ENCODE results near the gene KIAA0040. TPM values are rescaled to one million over a fixed set of nuclear protein-coding genes. Genes with fewer than 3 reads are reported as not detected.
A peak's percentile ranks its signal among the peaks of the same experiment; 100 is the strongest.

KIAA0040 gene
- total and polyA plus RNA-seq, 2 experiments from 2014 or later, result 0.04 to 0.22 TPM

DNA sequence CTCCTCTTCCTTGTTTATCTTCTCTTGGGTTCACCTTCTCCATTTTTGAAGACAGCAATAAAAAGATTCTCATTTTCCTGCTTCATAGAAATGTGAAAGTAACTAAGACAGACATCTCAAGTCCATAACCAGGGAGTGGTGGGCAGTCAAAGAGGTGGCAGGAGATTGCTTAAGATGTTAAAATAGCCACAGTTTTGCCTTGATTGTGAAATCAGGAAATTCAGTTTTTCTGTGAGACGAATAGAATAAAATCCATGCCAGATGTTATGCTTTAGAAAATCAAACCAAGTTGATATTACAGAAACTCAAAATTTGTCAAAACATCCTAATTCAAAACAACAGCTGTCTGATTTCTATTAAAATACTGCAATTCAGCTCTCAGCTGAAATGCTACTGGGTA lies 67.7 kb downstream of the KIAA0040 start:
- no peak overlapping the region for H3K9ac ChIP-seq
- no peaks in the 10 kb centered on the region for H3K36me3 ChIP-seq (ENCODE audit: low read depth)
- H3K4me1 ChIP-seq (ENCODE audit: insufficient read depth), result peaks cover 12% of the 10 kb centered on the region
- in situ Hi-C loops (cut with MboI), result loop anchor here (25.0 kb wide), 1 partner anchor 363 kb away; no protein-coding TSS in a partner anchor
- H3K4me2 ChIP-seq (ENCODE audit: unreplicated experiment), result no peak overlapping the region
- 0% methylated on average over 1 of the region's 1 CpG for WGBS, 2 experiments (ENCODE audit: low coverage in 1 of 2, low lambda C conversion rate in 2 of 2, missing lambda C conversion rate in 2 of 2)
- H3K79me2 ChIP-seq (ENCODE audit: insufficient read depth), result no peaks in the 10 kb centered on the region
- no peaks in the 10 kb centered on the region for H3K9me2 ChIP-seq (ENCODE audit: insufficient read depth)
- DNase-seq, result no peak
- no peaks in the 10 kb centered on the region for H3K9me3 ChIP-seq (ENCODE audit: low read depth)
- no peaks in the 10 kb centered on the region for H4K20me1 ChIP-seq (ENCODE audit: insufficient read depth)
- TF ChIP-seq EZH2phosphoT487 (IDR thresholded peaks at IDR 0.05; ENCODE audit: insufficient read depth, low read depth) (no peak), EZH2 (IDR thresholded peaks at IDR 0.05; ENCODE audit: insufficient read depth, poor library complexity, severe bottlenecking) (no peak)
- 0 out of 2 replicates have a peak overlapping the region, but pooled peaks have one; percentile 12 for H2AFZ ChIP-seq
- H3K27ac ChIP-seq, result no peak overlapping the region
- no peak overlapping the region for H3K4me3 ChIP-seq
- no peaks in the 10 kb centered on the region for H3K27me3 ChIP-seq (replicated peaks; ENCODE audit: insufficient read depth)
- peaks cover 8% of the 10 kb centered on the region; the same call in 1 of the 2 replicates for H3F3A ChIP-seq (ENCODE audit: insufficient read depth)

DNA sequence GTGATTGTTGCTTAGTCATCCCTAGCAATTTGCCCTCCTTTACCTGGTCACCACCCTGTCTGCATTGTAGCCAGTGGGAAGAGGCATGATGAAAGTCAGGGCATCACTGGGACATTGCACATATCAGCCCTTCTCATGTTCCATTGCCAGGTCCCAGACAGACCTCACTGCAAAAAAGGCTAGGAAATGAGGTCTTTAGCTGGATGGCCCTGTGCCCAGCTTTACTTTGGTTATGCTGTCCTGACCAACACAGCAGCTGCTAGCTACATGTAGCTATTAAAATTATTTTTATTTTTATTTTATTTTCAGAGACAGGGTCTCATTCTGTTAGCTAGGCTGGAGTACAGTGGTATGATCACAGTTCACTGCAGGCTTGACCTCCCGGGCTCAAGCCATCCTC lies 72.1 kb downstream of the KIAA0040 start:
- 68 to 69% methylated on average over 1 of the region's 1 CpG for WGBS, 2 experiments (ENCODE audit: low coverage in 1 of 2, low lambda C conversion rate in 2 of 2, missing lambda C conversion rate in 2 of 2)
- DNase-seq, result no peak
- Histone ChIP-seq H3K4me3 (no peak overlapping the region), H3K4me1 (ENCODE audit: insufficient read depth) (no peaks in the 10 kb centered on the region), H3K9me2 (ENCODE audit: insufficient read depth) (no peaks in the 10 kb centered on the region), H3K9me3 (ENCODE audit: low read depth) (no peaks in the 10 kb centered on the region), H2AFZ (no peak overlapping the region), H3F3A (ENCODE audit: insufficient read depth) (no peaks in the 10 kb centered on the region), H3K9ac (no peak overlapping the region), H3K79me2 (ENCODE audit: insufficient read depth) (no peaks in the 10 kb centered on the region), H3K27me3 (replicated peaks; ENCODE audit: insufficient read depth) (no peaks in the 10 kb centered on the region), H3K36me3 (ENCODE audit: low read depth) (no peaks in the 10 kb centered on the region), H3K27ac (no peak overlapping the region), H3K4me2 (ENCODE audit: unreplicated experiment) (no peak overlapping the region), H4K20me1 (ENCODE audit: insufficient read depth) (no peaks in the 10 kb centered on the region)
- no peak for TF ChIP-seq EZH2 (IDR thresholded peaks at IDR 0.05; ENCODE audit: insufficient read depth, poor library complexity, severe bottlenecking)
- no peak for TF ChIP-seq EZH2phosphoT487 (IDR thresholded peaks at IDR 0.05; ENCODE audit: insufficient read depth, low read depth)
- in situ Hi-C loops (cut with MboI), result no loop called here

DNA sequence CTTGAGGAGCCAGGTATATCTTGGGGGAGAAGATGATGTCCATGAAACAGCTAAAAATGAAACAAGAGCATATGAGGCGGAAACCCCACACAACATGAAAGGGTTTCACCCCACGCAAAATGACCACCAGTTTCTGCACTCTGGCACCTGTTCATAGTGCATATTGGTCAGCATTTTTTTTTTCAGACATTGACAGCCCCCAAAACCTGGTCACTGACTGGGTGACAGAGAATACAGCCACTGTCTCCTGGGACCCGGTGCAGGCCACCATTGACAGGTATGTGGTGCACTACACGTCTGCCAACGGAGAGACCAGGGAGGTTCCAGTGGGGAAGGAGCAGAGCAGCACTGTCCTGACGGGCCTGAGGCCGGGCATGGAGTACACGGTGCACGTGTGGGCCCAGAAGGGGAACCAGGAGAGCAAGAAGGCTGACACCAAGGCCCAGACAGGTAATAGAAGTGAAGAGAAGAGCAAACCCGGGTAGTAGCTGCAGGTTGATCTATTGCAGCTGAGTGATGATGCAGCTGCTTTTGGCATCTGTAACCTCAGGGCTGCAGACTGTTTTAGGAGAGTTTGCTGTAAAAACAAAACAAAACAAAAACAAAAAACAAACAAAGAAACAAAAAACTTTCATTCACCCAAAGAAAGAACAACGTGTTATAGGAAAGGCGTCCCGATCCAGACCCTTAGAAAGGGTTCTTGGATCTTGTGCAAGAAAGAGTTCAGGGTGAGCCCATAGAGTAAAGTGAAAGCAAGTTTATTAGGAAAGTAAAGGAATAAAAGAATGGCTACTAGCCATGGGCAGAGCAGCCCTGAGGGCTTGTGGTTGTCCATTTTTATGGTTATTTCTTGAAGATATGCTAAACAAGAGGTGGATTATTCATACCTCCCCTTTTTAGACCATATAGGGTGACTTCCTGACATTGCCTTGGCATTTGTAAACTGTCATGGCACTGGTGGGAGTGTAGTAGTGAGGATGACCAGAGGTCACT lies 73.9 kb downstream of the KIAA0040 start:
- no peaks in the 10 kb centered on the region for H4K20me1 ChIP-seq (ENCODE audit: insufficient read depth)
- no peaks in the 10 kb centered on the region for H3K36me3 ChIP-seq (ENCODE audit: low read depth)
- no peak overlapping the region for H3K4me2 ChIP-seq (ENCODE audit: unreplicated experiment)
- H3F3A ChIP-seq (ENCODE audit: insufficient read depth), result no peaks in the 10 kb centered on the region
- WGBS, 2 experiments (ENCODE audit: low coverage in 1 of 2, low lambda C conversion rate in 2 of 2, missing lambda C conversion rate in 2 of 2), result 53 to 55% methylated on average over 13 of the region's 13 CpGs
- TF ChIP-seq EZH2phosphoT487 (IDR thresholded peaks at IDR 0.05; ENCODE audit: insufficient read depth, low read depth), result no peak
- TF ChIP-seq EZH2 (IDR thresholded peaks at IDR 0.05; ENCODE audit: insufficient read depth, poor library complexity, severe bottlenecking), result no peak
- no peaks in the 10 kb centered on the region for H3K9me2 ChIP-seq (ENCODE audit: insufficient read depth)
- no peak overlapping the region for H3K4me3 ChIP-seq
- DNase-seq, result no peak
- in situ Hi-C loops (cut with MboI), result no loop called here
- H3K4me1 ChIP-seq (ENCODE audit: insufficient read depth), result no peaks in the 10 kb centered on the region
- H3K27ac ChIP-seq, result no peak overlapping the region
- H3K79me2 ChIP-seq (ENCODE audit: insufficient read depth), result no peaks in the 10 kb centered on the region
- no peak overlapping the region for H3K9ac ChIP-seq
- no peak overlapping the region for H2AFZ ChIP-seq
- H3K27me3 ChIP-seq (replicated peaks; ENCODE audit: insufficient read depth), result no peaks in the 10 kb centered on the region
- H3K9me3 ChIP-seq (ENCODE audit: low read depth), result no peaks in the 10 kb centered on the region

DNA sequence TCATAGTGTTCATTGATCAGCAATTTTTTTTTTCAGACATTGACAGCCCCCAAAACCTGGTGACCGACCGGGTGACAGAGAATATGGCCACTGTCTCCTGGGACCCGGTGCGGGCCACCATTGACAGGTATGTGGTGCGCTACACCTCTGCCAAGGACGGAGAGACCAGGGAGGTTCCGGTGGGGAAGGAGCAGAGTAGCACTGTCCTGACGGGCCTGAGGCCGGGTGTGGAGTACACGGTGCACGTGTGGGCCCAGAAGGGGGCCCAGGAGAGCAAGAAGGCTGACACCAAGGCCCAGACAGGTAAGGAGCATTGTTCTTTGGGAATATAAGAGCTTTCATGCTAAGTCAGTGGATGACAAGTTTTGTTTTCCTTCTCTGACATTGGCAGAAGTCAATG lies 75.7 kb downstream of the KIAA0040 start:
- WGBS, 2 experiments (ENCODE audit: low coverage in 1 of 2, low lambda C conversion rate in 2 of 2, missing lambda C conversion rate in 2 of 2), result 53 to 56% methylated on average over 11 of the region's 11 CpGs
- H3K9me3 ChIP-seq (ENCODE audit: low read depth), result no peaks in the 10 kb centered on the region
- in situ Hi-C loops (cut with MboI), result no loop called here

More for the DNA sequence above, 75.7 kb downstream of the KIAA0040 start:
- no peak for TF ChIP-seq EZH2phosphoT487 (IDR thresholded peaks at IDR 0.05; ENCODE audit: insufficient read depth, low read depth)
- TF ChIP-seq EZH2 (IDR thresholded peaks at IDR 0.05; ENCODE audit: insufficient read depth, poor library complexity, severe bottlenecking), result no peak
- H3K79me2 ChIP-seq (ENCODE audit: insufficient read depth), result no peaks in the 10 kb centered on the region
- no peaks in the 10 kb centered on the region for H3K36me3 ChIP-seq (ENCODE audit: low read depth)
- no peak overlapping the region for H3K4me2 ChIP-seq (ENCODE audit: unreplicated experiment)
- H3K4me3 ChIP-seq, result no peak overlapping the region
- no peaks in the 10 kb centered on the region for H3F3A ChIP-seq (ENCODE audit: insufficient read depth)
- H3K4me1 ChIP-seq (ENCODE audit: insufficient read depth), result no peaks in the 10 kb centered on the region
- no peaks in the 10 kb centered on the region for H3K27me3 ChIP-seq (replicated peaks; ENCODE audit: insufficient read depth)
- H3K9me2 ChIP-seq (ENCODE audit: insufficient read depth), result no peaks in the 10 kb centered on the region
- no peak for DNase-seq
- H3K9ac ChIP-seq, result no peak overlapping the region
- no peaks in the 10 kb centered on the region for H4K20me1 ChIP-seq (ENCODE audit: insufficient read depth)
- no peak overlapping the region for H3K27ac ChIP-seq
- no peak overlapping the region for H2AFZ ChIP-seq

All from GM23248 (cell line).